GM12878 (cell line): ENCODE data around the gene HOOK2. TPM values are rescaled to one million over a fixed set of nuclear protein-coding genes. Genes with fewer than 3 reads are reported as not detected.

Experiments
- BCL11A ChIP-seq: IDR thresholded peaks from 2 replicates; pipeline ENCODE4 v1.6.1; 2011; ENCODE audit warnings: low read depth, low read length
- BHLHE40 ChIP-seq, 2 experiments: fragments of 450-650 bp in 1 of 2; IDR thresholded peaks; 2 replicates each; pipeline ENCODE4 v1.6.1; 2011 to 2017; ENCODE audit warnings: low read depth in 2 of 2, borderline replicate concordance in 1 of 2, improper control_type of control experiment in 1 of 2, low read length in 1 of 2, mild to moderate bottlenecking in 1 of 2
- CTCF ChIP-seq, 3 experiments: IDR thresholded peaks in 2 of 3; conservative IDR thresholded peaks in 1 of 3; 2 replicates each; pipeline ENCODE4 v1.5.1; 2011; ENCODE audit warnings: low read depth in 3 of 3, low read length in 3 of 3, mild to moderate bottlenecking in 3 of 3, control low read depth in 2 of 3, moderate library complexity in 2 of 3, inconsistent platforms in 1 of 3, mixed read lengths in 1 of 3; ENCODE audit not compliant: control insufficient read depth in 2 of 3, insufficient read depth in 1 of 3; ENCODE audit errors: extremely low read depth in 1 of 3
- DPF2 ChIP-seq: fragments of 450-650 bp; IDR thresholded peaks from 2 replicates; pipeline ENCODE4 v1.6.1; 2017; ENCODE audit warnings: mild to moderate bottlenecking
- HDGF ChIP-seq: fragments of 450-650 bp; IDR thresholded peaks from 2 replicates; pipeline ENCODE4 v1.6.1; 2016; ENCODE audit warnings: antibody characterized with exemption
- NRF1 ChIP-seq: conservative IDR thresholded peaks from 2 replicates; pipeline ENCODE4 v1.6.1; 2011; ENCODE audit warnings: mild to moderate bottlenecking, low read depth, low read length, improper control_type of control experiment
- POLR2AphosphoS2 ChIP-seq: IDR thresholded peaks from 2 replicates; pipeline ENCODE4 v1.6.1; 2011; ENCODE audit warnings: low read depth, mild to moderate bottlenecking, low read length, improper control_type of control experiment, moderate library complexity
- RBBP5 ChIP-seq: fragments of 200-600 bp; sonication (generic); conservative IDR thresholded peaks from 2 replicates; pipeline ENCODE4 v1.6.1; 2016
- RFX5 ChIP-seq: IDR thresholded peaks from 2 replicates; pipeline ENCODE4 v1.6.1; 2011; ENCODE audit warnings: low read depth, low read length, improper control_type of control experiment
- SIX5 ChIP-seq: IDR thresholded peaks from 2 replicates; pipeline ENCODE4 v1.6.1; 2011; ENCODE audit warnings: mild to moderate bottlenecking, low read depth, low read length, moderate library complexity; ENCODE audit not compliant: severe bottlenecking
- ZBTB40 ChIP-seq: fragments of 450-650 bp; IDR thresholded peaks from 2 replicates; pipeline ENCODE4 v1.6.1; 2016; ENCODE audit warnings: mild to moderate bottlenecking, moderate library complexity, borderline replicate concordance
- ZNF217 ChIP-seq: fragments of 450-650 bp; IDR thresholded peaks from 2 replicates; pipeline ENCODE4 v1.6.1; 2017; ENCODE audit warnings: antibody characterized with exemption, mild to moderate bottlenecking
- polyA plus RNA-seq, 11 experiments: library from polyadenylated mRNA; depleted of rRNA in 4 of 11; unstranded in 6 of 11; stranded (reverse) in 5 of 11; fragments of >200 nt; fragmentation: Nextera tagmentation in 4 of 11; fragmentation: Illumina TruSeq in 1 of 11; extraction: Ambion mirVana in 4 of 11; extraction: Trizol in 1 of 11; gene quantifications; 1 replicate in 1 of 11; 2 replicates in 10 of 11; pipeline versions ENCODE4 v1.2.1 to v1.2.3, GENCODE V29; 2011 to 2016; ENCODE audit warnings: inconsistent platforms in 2 of 11, missing spikeins in 2 of 11, low read depth in 1 of 11
- total RNA-seq, 4 experiments: library from RNA; depleted of rRNA in 3 of 4; stranded (reverse); fragments of >200 nt in 3 of 4; fragmentation: Illumina TruSeq in 1 of 4; extraction: Trizol in 1 of 4; gene quantifications; 2 replicates each; pipeline versions ENCODE4 v1.2.1 to v1.2.3, GENCODE V29; 2013 to 2021
- TF ChIP-seq, protein P1 (sequence below): fragments of 150-350 bp; IDR thresholded peaks from 2 replicates; pipeline ENCODE4 v1.6.1; 2016; ENCODE audit warnings: low read depth, low read length
- TF ChIP-seq, protein P2 (sequence below): fragments of 450-650 bp; IDR thresholded peaks from 2 replicates; pipeline ENCODE4 v1.6.1; 2017; ENCODE audit warnings: mild to moderate bottlenecking, low read depth, inconsistent platforms; ENCODE audit not compliant: poor library complexity, severe bottlenecking
- TF ChIP-seq, protein P3 (sequence below): fragments of 450-650 bp; IDR thresholded peaks from 2 replicates; pipeline ENCODE4 v1.6.1; 2016; ENCODE audit warnings: mild to moderate bottlenecking

HOOK2 gene
- total and polyA plus RNA-seq, 10 of the 15 experiments (the other 5 are each of a cell fraction or from before 2014, with no cell fraction given) = 1.5 to 9.6 (median 6.2) TPM

GRCh38 chr19:12736995-12737834 is 38.1 kb downstream of the HOOK2 start, which contains the start of gene GET3 (continued):
- TF ChIP-seq, protein P1, sequence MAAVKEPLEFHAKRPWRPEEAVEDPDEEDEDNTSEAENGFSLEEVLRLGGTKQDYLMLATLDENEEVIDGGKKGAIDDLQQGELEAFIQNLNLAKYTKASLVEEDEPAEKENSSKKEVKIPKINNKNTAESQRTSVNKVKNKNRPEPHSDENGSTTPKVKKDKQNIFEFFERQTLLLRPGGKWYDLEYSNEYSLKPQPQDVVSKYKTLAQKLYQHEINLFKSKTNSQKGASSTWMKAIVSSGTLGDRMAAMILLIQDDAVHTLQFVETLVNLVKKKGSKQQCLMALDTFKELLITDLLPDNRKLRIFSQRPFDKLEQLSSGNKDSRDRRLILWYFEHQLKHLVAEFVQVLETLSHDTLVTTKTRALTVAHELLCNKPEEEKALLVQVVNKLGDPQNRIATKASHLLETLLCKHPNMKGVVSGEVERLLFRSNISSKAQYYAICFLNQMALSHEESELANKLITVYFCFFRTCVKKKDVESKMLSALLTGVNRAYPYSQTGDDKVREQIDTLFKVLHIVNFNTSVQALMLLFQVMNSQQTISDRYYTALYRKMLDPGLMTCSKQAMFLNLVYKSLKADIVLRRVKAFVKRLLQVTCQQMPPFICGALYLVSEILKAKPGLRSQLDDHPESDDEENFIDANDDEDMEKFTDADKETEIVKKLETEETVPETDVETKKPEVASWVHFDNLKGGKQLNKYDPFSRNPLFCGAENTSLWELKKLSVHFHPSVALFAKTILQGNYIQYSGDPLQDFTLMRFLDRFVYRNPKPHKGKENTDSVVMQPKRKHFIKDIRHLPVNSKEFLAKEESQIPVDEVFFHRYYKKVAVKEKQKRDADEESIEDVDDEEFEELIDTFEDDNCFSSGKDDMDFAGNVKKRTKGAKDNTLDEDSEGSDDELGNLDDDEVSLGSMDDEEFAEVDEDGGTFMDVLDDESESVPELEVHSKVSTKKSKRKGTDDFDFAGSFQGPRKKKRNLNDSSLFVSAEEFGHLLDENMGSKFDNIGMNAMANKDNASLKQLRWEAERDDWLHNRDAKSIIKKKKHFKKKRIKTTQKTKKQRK = no peak; the same call in none of the 2 replicates
- TF ChIP-seq RBBP5 (no peak), BHLHE40 (IDR thresholded peaks at IDR 0.05; ENCODE audit: borderline replicate concordance in 1 of 2, low read depth in 2 of 2, low read length in 1 of 2) (peak; percentile 97 to 99), RFX5 (peak; percentile 88; the same call in 1 of the 2 replicates), POLR2AphosphoS2 (0 out of 2 replicates have a peak, but pooled peaks have one; percentile 10), ZNF217 (no peak), HDGF (peak; percentile 12; the same call in 1 of the 2 replicates), SIX5 (peak; percentile 67), NRF1 (no peak), CTCF (IDR thresholded peaks at IDR 0.05 in 2 of 3, conservative IDR thresholded peaks at IDR 0.05 in 1 of 3; ENCODE audit: control insufficient read depth in 2 of 3, extremely low read depth in 1 of 3, insufficient read depth in 1 of 3, low read depth in 3 of 3, low read length in 3 of 3) (no peak), DPF2 (no peak), ZBTB40 (peak; percentile 71; the same call in 1 of the 2 replicates), BCL11A (no peak)
- TF ChIP-seq, protein P2, sequence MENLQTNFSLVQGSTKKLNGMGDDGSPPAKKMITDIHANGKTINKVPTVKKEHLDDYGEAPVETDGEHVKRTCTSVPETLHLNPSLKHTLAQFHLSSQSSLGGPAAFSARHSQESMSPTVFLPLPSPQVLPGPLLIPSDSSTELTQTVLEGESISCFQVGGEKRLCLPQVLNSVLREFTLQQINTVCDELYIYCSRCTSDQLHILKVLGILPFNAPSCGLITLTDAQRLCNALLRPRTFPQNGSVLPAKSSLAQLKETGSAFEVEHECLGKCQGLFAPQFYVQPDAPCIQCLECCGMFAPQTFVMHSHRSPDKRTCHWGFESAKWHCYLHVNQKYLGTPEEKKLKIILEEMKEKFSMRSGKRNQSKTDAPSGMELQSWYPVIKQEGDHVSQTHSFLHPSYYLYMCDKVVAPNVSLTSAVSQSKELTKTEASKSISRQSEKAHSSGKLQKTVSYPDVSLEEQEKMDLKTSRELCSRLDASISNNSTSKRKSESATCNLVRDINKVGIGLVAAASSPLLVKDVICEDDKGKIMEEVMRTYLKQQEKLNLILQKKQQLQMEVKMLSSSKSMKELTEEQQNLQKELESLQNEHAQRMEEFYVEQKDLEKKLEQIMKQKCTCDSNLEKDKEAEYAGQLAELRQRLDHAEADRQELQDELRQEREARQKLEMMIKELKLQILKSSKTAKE = peak; percentile 99
- TF ChIP-seq, protein P3, sequence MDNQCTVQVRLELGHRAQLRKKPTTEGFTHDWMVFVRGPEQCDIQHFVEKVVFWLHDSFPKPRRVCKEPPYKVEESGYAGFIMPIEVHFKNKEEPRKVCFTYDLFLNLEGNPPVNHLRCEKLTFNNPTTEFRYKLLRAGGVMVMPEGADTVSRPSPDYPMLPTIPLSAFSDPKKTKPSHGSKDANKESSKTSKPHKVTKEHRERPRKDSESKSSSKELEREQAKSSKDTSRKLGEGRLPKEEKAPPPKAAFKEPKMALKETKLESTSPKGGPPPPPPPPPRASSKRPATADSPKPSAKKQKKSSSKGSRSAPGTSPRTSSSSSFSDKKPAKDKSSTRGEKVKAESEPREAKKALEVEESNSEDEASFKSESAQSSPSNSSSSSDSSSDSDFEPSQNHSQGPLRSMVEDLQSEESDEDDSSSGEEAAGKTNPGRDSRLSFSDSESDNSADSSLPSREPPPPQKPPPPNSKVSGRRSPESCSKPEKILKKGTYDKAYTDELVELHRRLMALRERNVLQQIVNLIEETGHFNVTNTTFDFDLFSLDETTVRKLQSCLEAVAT = peak; percentile 70
